HG02642 (cell line): Measurements from ENCODE around the gene PKIG.
"Not testable (repeated sequence)": the region's sequence is repeated elsewhere in the genome, so short reads cannot be mapped to it uniquely, and the experiment has no call there.

ENCODE experiments used
- ATAC-seq: cut with Tn5 transposase; IDR thresholded peaks from one replicate; pipeline ENCODE4 v1.9.1; 2021; ENCODE audit warnings: mild to moderate bottlenecking; ENCODE audit not compliant: unreplicated experiment, poor library complexity

The PKIG gene

GRCh38 chr20:44571362-44571988, 10.9 kb upstream of the PKIG start:
- ATAC-seq: no peak

- ATAC-seq: no peak
Measured at GRCh38 chr20:44572551-44573500, 9.6 kb upstream of the PKIG start.

GRCh38 chr20:44573501-44573869, 8.9 kb upstream of the PKIG start:
- no peak for ATAC-seq

- ATAC-seq: no peak
Measured at GRCh38 chr20:44574372-44574771, 8.0 kb upstream of the PKIG start.

- no peak for ATAC-seq
Measured at GRCh38 chr20:44576297-44576696, 6.1 kb upstream of the PKIG start.

GRCh38 chr20:44579313-44580081, 2.9 kb upstream of the PKIG start:
- no peak for ATAC-seq

GRCh38 chr20:44580581-44581268, 1.7 kb upstream of the PKIG start:
- ATAC-seq: no peak

GRCh38 chr20:44581515-44581914, 864 bp upstream of the PKIG start:
- ATAC-seq: no peak

- ATAC-seq: no peak
Measured at GRCh38 chr20:44583157-44583556, 778 bp downstream of the PKIG start.

- ATAC-seq: no peak
Measured at GRCh38 chr20:44584162-44584561, 1.8 kb downstream of the PKIG start.

GRCh38 chr20:44585057-44585963, 2.9 kb downstream of the PKIG start:
- no peak for ATAC-seq

- peak; percentile 73 for ATAC-seq
Measured at GRCh38 chr20:44586289-44586911, 4.0 kb downstream of the PKIG start.

- ATAC-seq: no peak
Measured at GRCh38 chr20:44587035-44587980, 4.9 kb downstream of the PKIG start.

- not testable (repeated sequence) for ATAC-seq
Measured at GRCh38 chr20:44588321-44588720, 5.9 kb downstream of the PKIG start.

GRCh38 chr20:44589537-44589936, 7.2 kb downstream of the PKIG start:
- no peak for ATAC-seq

GRCh38 chr20:44590980-44591778, 8.8 kb downstream of the PKIG start:
- no peak for ATAC-seq

- no peak for ATAC-seq
Measured at GRCh38 chr20:44592366-44592765, 10.0 kb downstream of the PKIG start.
